Fibroblast of lung (primary cell): ENCODE data around the gene CHRNA3. TPM values are rescaled to one million over a fixed set of nuclear protein-coding genes. Genes with fewer than 3 reads are reported as not detected.

Experiments used
- DNase-seq, 2 donors: peaks; one replicate each; pipeline versions ENCODE4 v3.0.0 to v3.0.0-alpha.2; 2010; ENCODE audit warnings: low read depth in 2 of 2
- H2AFZ ChIP-seq: 2 replicates; pipeline ENCODE4 v1.5.1; 2012; ENCODE audit warnings: low read length, control low read depth, inconsistent platforms
- H3K27ac ChIP-seq: 2 replicates; pipeline ENCODE4 v1.5.1; 2011; ENCODE audit warnings: low read length, control low read depth; ENCODE audit not compliant: insufficient read depth
- H3K27me3 ChIP-seq: 2 replicates; pipeline ENCODE4 v1.5.1; 2011; ENCODE audit warnings: mild to moderate bottlenecking, low read length; ENCODE audit not compliant: control insufficient read depth, insufficient read depth
- H3K36me3 ChIP-seq: 2 replicates; pipeline ENCODE4 v1.5.1; 2011; ENCODE audit warnings: low read length; ENCODE audit not compliant: control insufficient read depth, insufficient read depth
- H3K4me1 ChIP-seq: 2 replicates; pipeline ENCODE4 v1.5.1; 2011; ENCODE audit warnings: low read length; ENCODE audit not compliant: control insufficient read depth, insufficient read depth; ENCODE audit errors: extremely low read depth
- H3K4me2 ChIP-seq: 2 replicates; pipeline ENCODE4 v1.5.1; 2011; ENCODE audit warnings: low read length, control low read depth; ENCODE audit not compliant: insufficient read depth; ENCODE audit errors: extremely low read depth
- H3K4me3 ChIP-seq, 4 experiments: fragments of 200-600 bp in 1 of 4; sonication (generic) in 1 of 4; replicated peaks in 1 of 4; 2 replicates each; pipeline ENCODE4 v1.5.1; 2011 to 2016; ENCODE audit warnings: low read length in 4 of 4, low read depth in 3 of 4, mild to moderate bottlenecking in 3 of 4, control low read depth in 2 of 4, inconsistent platforms in 1 of 4, mixed read lengths in 1 of 4; ENCODE audit not compliant: insufficient read depth in 1 of 4; ENCODE audit errors: control extremely low read depth in 1 of 4
- H3K79me2 ChIP-seq: 2 replicates; pipeline ENCODE4 v1.5.1; 2012; ENCODE audit warnings: mild to moderate bottlenecking, low read length, inconsistent platforms; ENCODE audit not compliant: control insufficient read depth, insufficient read depth
- H3K9ac ChIP-seq: 2 replicates; pipeline ENCODE4 v1.5.1; 2011; ENCODE audit warnings: mild to moderate bottlenecking, low read length, control low read depth; ENCODE audit not compliant: insufficient read depth
- H3K9me3 ChIP-seq: 2 replicates; pipeline ENCODE4 v1.5.1; 2012; ENCODE audit warnings: low read depth, low read length; ENCODE audit not compliant: control insufficient read depth, insufficient read depth
- H4K20me1 ChIP-seq: 2 replicates; pipeline ENCODE4 v1.5.1; 2011; ENCODE audit warnings: low read length; ENCODE audit not compliant: control insufficient read depth, insufficient read depth; ENCODE audit errors: extremely low read depth
- EZH2 ChIP-seq: IDR thresholded peaks from 2 replicates; pipeline ENCODE4 v1.5.1; 2012; ENCODE audit warnings: low read length, control low read depth, mild to moderate bottlenecking; ENCODE audit errors: missing control alignments
- polyA plus RNA-seq, 2 donors: library from polyadenylated mRNA; depleted of rRNA in 1 of 2; stranded (reverse) in 1 of 2; unstranded in 1 of 2; fragments of >200 nt; gene quantifications; 2 replicates each; pipeline ENCODE4 v1.2.1, GENCODE V29; 2011 to 2012; ENCODE audit warnings: missing spikeins in 1 of 2
- total RNA-seq: library from RNA; depleted of rRNA; stranded (reverse); fragments of >200 nt; gene quantifications from 2 replicates; pipeline ENCODE4 v1.2.1, GENCODE V29; 2014
- TF ChIP-seq, protein P1 (sequence below), 2 donors: IDR thresholded peaks in 1 of 2; conservative IDR thresholded peaks in 1 of 2; 1 replicate in 1 of 2; 2 replicates in 1 of 2; pipeline ENCODE4 v1.5.1; 2011 to 2012; ENCODE audit warnings: low read length in 2 of 2, control low read depth in 1 of 2, inconsistent platforms in 1 of 2, low read depth in 1 of 2, mild to moderate bottlenecking in 1 of 2

The CHRNA3 gene
- total and polyA plus RNA-seq, 2 donors (not counting 1 experiment from before 2014, with no cell fraction given), result not detected

DNA sequence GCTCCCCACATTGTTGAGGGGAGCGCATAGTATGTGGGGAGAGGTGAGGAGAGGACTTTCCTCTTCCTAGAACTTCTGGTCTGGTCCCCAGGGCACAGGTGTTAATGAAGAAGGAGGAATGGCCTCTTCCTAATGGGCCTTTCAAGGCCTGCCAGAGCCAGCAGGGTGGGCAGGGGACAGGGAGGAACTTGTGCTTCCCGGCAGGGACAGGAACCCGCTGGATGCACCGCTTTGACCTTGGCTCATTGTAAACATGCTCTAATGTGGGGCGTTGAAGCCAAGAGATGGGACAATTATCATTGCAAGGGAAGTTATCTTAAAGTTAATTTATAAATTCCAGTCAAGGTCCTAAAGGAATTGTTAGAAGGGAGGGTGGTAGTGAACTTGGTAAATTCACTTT, 41.2 kb upstream of the CHRNA3 start:
- Histone ChIP-seq H3K79me2 (no peaks in the 10 kb centered on the region), H4K20me1 (no peaks in the 10 kb centered on the region), H3K9me3 (no peaks in the 10 kb centered on the region), H3K4me3 (no peak overlapping the region), H3K4me1 (no peaks in the 10 kb centered on the region), H3K27me3 (no peaks in the 10 kb centered on the region), H3K36me3 (no peaks in the 10 kb centered on the region), H2AFZ (no peak overlapping the region), H3K9ac (no peak overlapping the region), H3K4me2 (no peak overlapping the region), H3K27ac (no peak overlapping the region)
- DNase-seq, result no peak
- TF ChIP-seq EZH2, result no peak
- TF ChIP-seq, protein P1, sequence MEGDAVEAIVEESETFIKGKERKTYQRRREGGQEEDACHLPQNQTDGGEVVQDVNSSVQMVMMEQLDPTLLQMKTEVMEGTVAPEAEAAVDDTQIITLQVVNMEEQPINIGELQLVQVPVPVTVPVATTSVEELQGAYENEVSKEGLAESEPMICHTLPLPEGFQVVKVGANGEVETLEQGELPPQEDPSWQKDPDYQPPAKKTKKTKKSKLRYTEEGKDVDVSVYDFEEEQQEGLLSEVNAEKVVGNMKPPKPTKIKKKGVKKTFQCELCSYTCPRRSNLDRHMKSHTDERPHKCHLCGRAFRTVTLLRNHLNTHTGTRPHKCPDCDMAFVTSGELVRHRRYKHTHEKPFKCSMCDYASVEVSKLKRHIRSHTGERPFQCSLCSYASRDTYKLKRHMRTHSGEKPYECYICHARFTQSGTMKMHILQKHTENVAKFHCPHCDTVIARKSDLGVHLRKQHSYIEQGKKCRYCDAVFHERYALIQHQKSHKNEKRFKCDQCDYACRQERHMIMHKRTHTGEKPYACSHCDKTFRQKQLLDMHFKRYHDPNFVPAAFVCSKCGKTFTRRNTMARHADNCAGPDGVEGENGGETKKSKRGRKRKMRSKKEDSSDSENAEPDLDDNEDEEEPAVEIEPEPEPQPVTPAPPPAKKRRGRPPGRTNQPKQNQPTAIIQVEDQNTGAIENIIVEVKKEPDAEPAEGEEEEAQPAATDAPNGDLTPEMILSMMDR (conservative IDR thresholded peaks at IDR 0.05 in 1 of 2, IDR thresholded peaks at IDR 0.05 in 1 of 2; ENCODE audit: low read depth in 1 of 2, low read length in 2 of 2), result no peak

DNA sequence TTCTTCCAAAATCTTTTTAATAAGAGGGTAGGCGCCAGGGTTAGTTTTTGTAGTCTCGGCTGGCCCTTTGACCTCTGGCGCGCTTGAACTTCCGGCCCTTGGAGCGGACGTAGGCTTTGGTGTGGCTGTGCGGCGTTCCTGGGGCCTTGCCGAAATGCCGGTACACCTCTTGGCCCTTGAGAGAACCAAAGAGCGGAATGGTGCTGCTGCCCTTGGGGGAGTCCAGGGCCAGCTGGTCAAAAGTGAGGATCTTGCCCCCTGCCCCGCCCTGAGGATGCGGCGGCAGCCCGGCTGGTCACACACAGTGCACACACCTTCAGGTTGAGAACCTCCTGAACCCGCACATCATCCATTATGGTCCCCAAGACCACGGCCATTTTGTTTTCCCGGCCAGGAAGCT, 40.2 kb upstream of the CHRNA3 start:
- Histone ChIP-seq H3K9ac (no peak overlapping the region), H3K36me3 (no peaks in the 10 kb centered on the region), H3K4me2 (no peak overlapping the region), H3K9me3 (no peaks in the 10 kb centered on the region), H3K4me3 (no peak overlapping the region), H3K79me2 (no peaks in the 10 kb centered on the region), H4K20me1 (no peaks in the 10 kb centered on the region), H3K27me3 (no peaks in the 10 kb centered on the region), H3K27ac (no peak overlapping the region), H2AFZ (no peak overlapping the region), H3K4me1 (no peaks in the 10 kb centered on the region)
- DNase-seq, result no peak
- no peak for TF ChIP-seq EZH2
- TF ChIP-seq, protein P1 (conservative IDR thresholded peaks at IDR 0.05 in 1 of 2, IDR thresholded peaks at IDR 0.05 in 1 of 2; ENCODE audit: low read depth in 1 of 2, low read length in 2 of 2), result no peak

DNA sequence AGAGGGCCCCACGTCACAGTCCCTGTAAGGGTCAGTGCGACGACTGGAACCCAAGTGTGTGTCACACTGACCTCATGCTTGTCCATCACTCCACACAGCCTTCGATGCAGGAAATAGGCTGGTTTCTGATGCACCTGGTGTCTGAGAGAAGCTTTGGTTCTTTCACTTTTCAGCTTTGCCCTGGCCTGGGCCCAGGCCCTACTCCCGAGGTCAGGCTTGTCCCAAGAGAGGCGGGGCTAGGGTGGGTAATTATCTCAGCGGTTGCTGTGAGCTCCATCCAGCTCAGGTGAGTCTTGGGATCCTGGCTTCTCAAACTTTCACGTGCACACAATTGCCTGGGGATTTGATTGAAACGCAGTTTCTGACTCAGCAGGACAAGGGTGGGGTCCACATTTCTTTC, 39.8 kb upstream of the CHRNA3 start:
- H3K79me2 ChIP-seq, result no peaks in the 10 kb centered on the region
- no peaks in the 10 kb centered on the region for H3K9me3 ChIP-seq
- no peaks in the 10 kb centered on the region for H3K27me3 ChIP-seq
- TF ChIP-seq EZH2, result no peak
- TF ChIP-seq, protein P1 (conservative IDR thresholded peaks at IDR 0.05 in 1 of 2, IDR thresholded peaks at IDR 0.05 in 1 of 2; ENCODE audit: low read depth in 1 of 2, low read length in 2 of 2), result no peak
- H3K27ac ChIP-seq, result no peak overlapping the region
- H3K4me3 ChIP-seq, result no peak overlapping the region
- H2AFZ ChIP-seq, result no peak overlapping the region
- no peaks in the 10 kb centered on the region for H4K20me1 ChIP-seq
- no peaks in the 10 kb centered on the region for H3K36me3 ChIP-seq
- no peaks in the 10 kb centered on the region for H3K4me1 ChIP-seq
- no peak overlapping the region for H3K4me2 ChIP-seq
- no peak for DNase-seq
- H3K9ac ChIP-seq, result no peak overlapping the region
